IMR-90 (cell line): ENCODE results near the gene KIR3DL1. TPM values are rescaled to one million over a fixed set of nuclear protein-coding genes. Genes with fewer than 3 reads are reported as not detected.
"Not testable (repeated sequence)": the region's sequence is repeated elsewhere in the genome, so short reads cannot be mapped to it uniquely, and the experiment has no call there.

Experiments
- ATAC-seq: fragments of 200-7000 bp; cut with Tn5 transposase; 2 replicates; pipeline ENCODE4 v1.9.1; 2020; ENCODE audit warnings: low read depth, mild to moderate bottlenecking, moderate library complexity
- BruUV-seq: library from RNA; stranded (reverse); fragments of 400-500 nt; replicated peaks from 2 replicates; lab custom pipeline; 2021; lab: Mats Ljungman, UMichigan
- CTCF ChIA-PET: fragments of 300-600 bp; formaldehyde crosslinking; extraction: SDS; loops from one replicate; lab custom pipeline; 2021; ENCODE audit warnings: antibody characterized with exemption; lab: Yijun Ruan, JAX
- POLR2A ChIA-PET: fragments of 300-600 bp; sonication (Branson Sonifier 250); formaldehyde crosslinking; loops from one replicate; lab custom pipeline; 2022; ENCODE audit warnings: antibody characterized with exemption; ENCODE audit not compliant: unreplicated experiment; lab: Charles Lee
- DNase-seq: peaks from one replicate; pipeline ENCODE4 v3.0.0; 2013
- H2AFZ ChIP-seq: replicated peaks from 2 replicates; pipeline ENCODE3; 2013; ENCODE audit warnings: low read length, mild to moderate bottlenecking; ENCODE audit not compliant: poor library complexity
- H2AK5ac ChIP-seq: 2 replicates; pipeline ENCODE4 v1.6.1; 2013; ENCODE audit warnings: low read depth, low read length, inconsistent platforms
- H2AK9ac ChIP-seq: replicated peaks from 2 replicates; pipeline ENCODE3; 2013; ENCODE audit warnings: mild to moderate bottlenecking, low read depth, low read length, moderate library complexity; ENCODE audit not compliant: poor library complexity
- H2BK120ac ChIP-seq: 2 replicates; pipeline ENCODE4 v1.6.1; 2013; ENCODE audit warnings: low read depth, low read length, inconsistent platforms
- H2BK15ac ChIP-seq: 3 replicates; pipeline ENCODE4 v1.6.1; 2013; ENCODE audit warnings: low read depth, low read length, inconsistent platforms
- H2BK20ac ChIP-seq: 2 replicates; pipeline ENCODE4 v1.6.1; 2013; ENCODE audit warnings: low read depth, mild to moderate bottlenecking, inconsistent platforms, low read length, moderate library complexity
- H2BK5ac ChIP-seq: 2 replicates; pipeline ENCODE4 v1.6.1; 2013; ENCODE audit warnings: mild to moderate bottlenecking, low read depth, low read length, inconsistent platforms; ENCODE audit not compliant: poor library complexity, severe bottlenecking
- H3K14ac ChIP-seq: replicated peaks from 2 replicates; pipeline ENCODE4 v1.6.1; 2013; ENCODE audit warnings: low read depth, low read length, inconsistent platforms
- H3K18ac ChIP-seq: 2 replicates; pipeline ENCODE4 v1.6.1; 2013; ENCODE audit warnings: low read depth, low read length, control low read depth
- H3K23ac ChIP-seq: 2 replicates; pipeline ENCODE4 v1.6.1; 2013; ENCODE audit warnings: low read depth, low read length, inconsistent platforms
- H3K27ac ChIP-seq: 2 replicates; pipeline ENCODE4 v1.5.1; 2013; ENCODE audit warnings: mild to moderate bottlenecking, control low read depth, low read length; ENCODE audit not compliant: insufficient read depth
- H3K27me3 ChIP-seq: 2 replicates; pipeline ENCODE4 v1.6.1; 2013; ENCODE audit warnings: low read length; ENCODE audit not compliant: control insufficient read depth, insufficient read depth
- H3K36me3 ChIP-seq: 2 replicates; pipeline ENCODE4 v1.6.1; 2013; ENCODE audit warnings: low read length, mixed read lengths; ENCODE audit not compliant: control insufficient read depth, insufficient read depth
- H3K4ac ChIP-seq: 2 replicates; pipeline ENCODE4 v1.6.1; 2013; ENCODE audit warnings: low read depth, low read length, inconsistent platforms
- H3K4me1 ChIP-seq: 2 replicates; pipeline ENCODE4 v1.6.1; 2013; ENCODE audit warnings: low read length, mixed read lengths; ENCODE audit not compliant: control insufficient read depth, insufficient read depth
- H3K4me2 ChIP-seq: 2 replicates; pipeline ENCODE4 v1.6.1; 2013; ENCODE audit warnings: low read depth, mild to moderate bottlenecking, control low read depth, low read length, moderate library complexity
- H3K4me3 ChIP-seq: 2 replicates; pipeline ENCODE4 v1.5.1; 2013; ENCODE audit warnings: low read depth, mild to moderate bottlenecking, control low read depth, low read length, moderate library complexity; ENCODE audit not compliant: insufficient read depth
- H3K56ac ChIP-seq: 2 replicates; pipeline ENCODE4 v1.6.1; 2013; ENCODE audit warnings: low read length, inconsistent platforms; ENCODE audit not compliant: insufficient read depth; ENCODE audit errors: extremely low read depth
- H3K79me1 ChIP-seq, 2 experiments: 2 replicates each; pipeline ENCODE4 v1.6.1; 2013; ENCODE audit warnings: low read length in 2 of 2, inconsistent platforms in 1 of 2, low read depth in 1 of 2
- H3K9ac ChIP-seq: 2 replicates; pipeline ENCODE4 v1.6.1; 2013; ENCODE audit warnings: low read depth, low read length, control low read depth
- H3K9me1 ChIP-seq: 2 replicates; pipeline ENCODE4 v1.6.1; 2013; ENCODE audit warnings: low read length, inconsistent platforms; ENCODE audit not compliant: insufficient read depth
- H3K9me3 ChIP-seq: 2 replicates; pipeline ENCODE4 v1.6.1; 2013; ENCODE audit warnings: low read length; ENCODE audit not compliant: control insufficient read depth, insufficient read depth
- H4K20me1 ChIP-seq: 2 replicates; pipeline ENCODE4 v1.6.1; 2013; ENCODE audit warnings: low read length, inconsistent platforms; ENCODE audit not compliant: insufficient read depth
- H4K5ac ChIP-seq: 2 replicates; pipeline ENCODE4 v1.6.1; 2013; ENCODE audit warnings: mild to moderate bottlenecking, low read depth, low read length, control low read depth
- H4K8ac ChIP-seq, 2 experiments: 2 replicates each; pipeline ENCODE4 v1.6.1; 2013; ENCODE audit warnings: low read depth in 2 of 2, low read length in 2 of 2, control low read depth in 1 of 2, inconsistent platforms in 1 of 2
- H4K91ac ChIP-seq: 2 replicates; pipeline ENCODE4 v1.6.1; 2013; ENCODE audit warnings: low read depth, low read length, inconsistent platforms; ENCODE audit not compliant: insufficient read depth
- BHLHE40 ChIP-seq: fragments of 150-350 bp; IDR thresholded peaks from 2 replicates; pipeline ENCODE4 v1.6.1; 2016; ENCODE audit warnings: mild to moderate bottlenecking, low read depth, low read length
- CEBPB ChIP-seq: IDR thresholded peaks from 2 replicates; pipeline ENCODE4 v1.6.1; 2012; ENCODE audit warnings: low read depth, low read length, improper control_type of control experiment
- CHD1 ChIP-seq: IDR thresholded peaks from 2 replicates; pipeline ENCODE4 v1.6.1; 2012; ENCODE audit warnings: low read depth, low read length, improper control_type of control experiment
- FOS ChIP-seq: fragments of 150-350 bp; IDR thresholded peaks from 2 replicates; pipeline ENCODE4 v1.6.1; 2016; ENCODE audit warnings: low read depth, low read length
- MXI1 ChIP-seq: IDR thresholded peaks from 2 replicates; pipeline ENCODE4 v1.6.1; 2012; ENCODE audit warnings: low read depth, mild to moderate bottlenecking, low read length, moderate library complexity, borderline replicate concordance
- NFE2L2 ChIP-seq: fragments of 150-350 bp; IDR thresholded peaks from 2 replicates; pipeline ENCODE4 v1.6.1; 2016; ENCODE audit warnings: low read depth, mild to moderate bottlenecking, low read length
- POLR2A ChIP-seq: IDR thresholded peaks from 2 replicates; pipeline ENCODE4 v1.6.1; 2012; ENCODE audit warnings: mild to moderate bottlenecking, low read depth, low read length
- RCOR1 ChIP-seq: IDR thresholded peaks from 2 replicates; pipeline ENCODE4 v1.6.1; 2012; ENCODE audit warnings: mild to moderate bottlenecking, low read length, improper control_type of control experiment; ENCODE audit not compliant: insufficient replicate concordance
- RFX5 ChIP-seq: IDR thresholded peaks from 2 replicates; pipeline ENCODE4 v1.8.0; 2012; ENCODE audit warnings: low read depth, mild to moderate bottlenecking, low read length, moderate library complexity
- WGBS, 2 experiments: methylation state at CpG; one replicate each; pipeline versions ENCODE4 v1.1.5 to v1.1.7; 2013; ENCODE audit warnings: missing lambda C conversion rate in 2 of 2; ENCODE audit not compliant: insufficient read length in 1 of 2; ENCODE audit errors: extremely low coverage in 2 of 2; 5-methylcytosine and 5-hydroxymethylcytosine counted together
- dilution Hi-C: fragments of 300-500 bp; cut with HindIII; formaldehyde crosslinking; loops from one replicate; pipeline ENCODE4 v1.14.3; 2018; ENCODE audit warnings: low sequenced_read_pairs; ENCODE audit not compliant: unreplicated experiment
- in situ Hi-C: fragments of 300-500 bp; cut with MboI; formaldehyde crosslinking; loops from 3 replicates; pipeline ENCODE4 v1.14.3; 2019; ENCODE audit warnings: low sequenced_read_pairs, inconsistent platforms, mixed read lengths
- intact Hi-C: fragments of 100-400 bp; cut with micrococcal nuclease; formaldehyde crosslinking; loops from 2 replicates; pipeline ENCODE4 v1.10.0; 2022
- polyA plus RNA-seq, 3 experiments: library from polyadenylated mRNA; depleted of rRNA; stranded (reverse); fragments of >200 nt; gene quantifications; 2 replicates each; pipeline ENCODE4 v1.2.3, GENCODE V29; 2012; ENCODE audit warnings: low replicate concordance in 1 of 3
- total RNA-seq: library from RNA; depleted of rRNA; stranded (reverse); fragments of >200 nt; gene quantifications from 2 replicates; pipeline ENCODE4 v1.2.3, GENCODE V29; 2012

Gene KIR3DL1
- total and polyA plus RNA-seq, 2 of the 4 experiments (the other 2 are of a cell fraction) = not detected

- peaks cover 38% of the 10 kb centered on the region for H3K9me3 ChIP-seq
- H3K56ac ChIP-seq = no peak overlapping the region
- no peak overlapping the region for H3K18ac ChIP-seq
- dilution Hi-C loops (no loop called here), in situ Hi-C loops (no loop called here), intact Hi-C loops (no loop called here)
- no peak overlapping the region for H2AK9ac ChIP-seq
- no peaks in the 10 kb centered on the region for H3K36me3 ChIP-seq
- DNase-seq (no peak), ATAC-seq (no peak)
- H3K23ac ChIP-seq = no peak overlapping the region
- H3K4me3 ChIP-seq = no peak overlapping the region
- H2AFZ ChIP-seq = no peak overlapping the region
- no peaks in the 10 kb centered on the region for H4K20me1 ChIP-seq
- H4K8ac ChIP-seq = no peak overlapping the region
- no peak overlapping the region for H2BK120ac ChIP-seq
- H2BK15ac ChIP-seq = no peak overlapping the region
- no peak overlapping the region for H3K27ac ChIP-seq
- WGBS, 2 experiments = 66% methylated on average over 6 of the region's 7 CpGs; no CpG with 5 or more reads in 1 of the 2 experiments
- ChIA-PET POLR2A (no interaction called here), CTCF (no interaction called here)
- H2AK5ac ChIP-seq = no peak overlapping the region
- H3K79me1 ChIP-seq = no peaks in the 10 kb centered on the region
- no TSS peak for BruUV-seq
- no peak overlapping the region for H3K9ac ChIP-seq
- no peaks in the 10 kb centered on the region for H3K4me1 ChIP-seq
- no peaks in the 10 kb centered on the region for H3K27me3 ChIP-seq
- no peaks in the 10 kb centered on the region for H3K9me1 ChIP-seq
- no peak overlapping the region for H3K4ac ChIP-seq
- H2BK5ac ChIP-seq = no peak overlapping the region
- H2BK20ac ChIP-seq = no peak overlapping the region
- H3K4me2 ChIP-seq = no peak overlapping the region
- no peak overlapping the region for H3K14ac ChIP-seq
- no peak overlapping the region for H4K5ac ChIP-seq
- H4K91ac ChIP-seq = no peak overlapping the region
- TF ChIP-seq POLR2A = no peak
- no peak for TF ChIP-seq BHLHE40
- TF ChIP-seq CHD1 = no peak
- no peak for TF ChIP-seq MXI1
- TF ChIP-seq RCOR1 = no peak
- TF ChIP-seq CEBPB = no peak
- no peak for TF ChIP-seq NFE2L2
- no peak for TF ChIP-seq RFX5
- no peak for TF ChIP-seq FOS
These were observed 35.1 kb downstream of the KIR3DL1 start for GRCh38 chr19:54851353-54851752.

- H3K4me2 ChIP-seq, H4K20me1 ChIP-seq, H3K4me3 ChIP-seq, H2BK120ac ChIP-seq, H4K8ac ChIP-seq, H2BK20ac ChIP-seq, H3K27ac ChIP-seq, dilution Hi-C loops, H3K14ac ChIP-seq, H3K27me3 ChIP-seq, intact Hi-C loops, H3K9me1 ChIP-seq, DNase-seq, H3K18ac ChIP-seq, H2BK5ac ChIP-seq, POLR2A ChIA-PET, in situ Hi-C loops, H2AK9ac ChIP-seq, H3K4ac ChIP-seq, H3K36me3 ChIP-seq, H2AFZ ChIP-seq, H3K9ac ChIP-seq, H3K56ac ChIP-seq, ATAC-seq, H4K5ac ChIP-seq, BruUV-seq, CTCF ChIA-PET, H4K91ac ChIP-seq, H3K79me1 ChIP-seq, H2BK15ac ChIP-seq, H2AK5ac ChIP-seq, H3K23ac ChIP-seq, H3K4me1 ChIP-seq: not testable (repeated sequence)
- WGBS, 2 experiments = no CpG with 5 or more reads among the region's 1 CpG
- H3K9me3 ChIP-seq = peaks cover 28% of the 10 kb centered on the region
These were observed 39.0 kb downstream of the KIR3DL1 start for GRCh38 chr19:54855241-54855640.
